PFSK-1 (cell line): ENCODE data around the gene NUS1.

Experiments
- POLR2AphosphoS5 ChIP-seq: IDR thresholded peaks from 2 replicates; pipeline ENCODE4 v1.6.1; 2012; ENCODE audit warnings: low read depth, mild to moderate bottlenecking, control low read depth, low read length, moderate library complexity
- REST ChIP-seq, 2 experiments: IDR thresholded peaks; 2 replicates each; pipeline versions ENCODE4 v1.6.1 to v1.8.0; 2011 to 2012; ENCODE audit warnings: low read depth in 2 of 2, low read length in 2 of 2, control low read depth in 1 of 2, inconsistent platforms in 1 of 2, mild to moderate bottlenecking in 1 of 2, moderate library complexity in 1 of 2; ENCODE audit not compliant: insufficient read depth in 1 of 2
- SIN3A ChIP-seq: IDR thresholded peaks from 2 replicates; pipeline ENCODE4 v1.6.1; 2012; ENCODE audit warnings: mild to moderate bottlenecking, low read length, moderate library complexity, borderline replicate concordance; ENCODE audit not compliant: insufficient read depth
- TAF1 ChIP-seq: IDR thresholded peaks from 2 replicates; pipeline ENCODE4 v1.6.1; 2012; ENCODE audit warnings: low read length, control low read depth, borderline replicate concordance; ENCODE audit not compliant: insufficient read depth

GRCh38 chr6:117676577-117677218, 1.4 kb downstream of the NUS1 start:
- TF ChIP-seq POLR2AphosphoS5: no peak
- TF ChIP-seq SIN3A: no peak
- no peak for TF ChIP-seq REST (IDR thresholded peaks at IDR 0.05; ENCODE audit: insufficient read depth in 1 of 2, low read depth in 2 of 2, low read length in 2 of 2)
- TF ChIP-seq TAF1: no peak
